ENCODE results near the gene BUD31. TPM values are rescaled to one million over a fixed set of nuclear protein-coding genes. Genes with fewer than 3 reads are reported as not detected.
"Not testable (repeated sequence)": the region's sequence is repeated elsewhere in the genome, so short reads cannot be mapped to it uniquely, and the experiment has no call there.

BUD31 gene
- total RNA-seq, 4 donors from 2014 or later: 50.3 to 71.4 (median 60.3) TPM

- TF ChIP-seq EP300 (IDR thresholded peaks at IDR 0.05) (no peak), POLR2A (IDR thresholded peaks at IDR 0.05) (no peak), POLR2AphosphoS5 (IDR thresholded peaks at IDR 0.05) (no peak), CTCF (IDR thresholded peaks at IDR 0.05) (no peak)
- Histone ChIP-seq H3K27ac (no peak overlapping the region), H3K27me3 (no peaks in the 10 kb centered on the region), H3K4me3 (no peak overlapping the region), H3K9me3 (no peaks in the 10 kb centered on the region), H3K4me1 (no peaks in the 10 kb centered on the region), H3K36me3 (peaks cover 83% of the 10 kb centered on the region)
- peak in 1 of 2 donors; percentile 77 for DNase-seq (ENCODE audit: low spot score in 2 of 2)
- 86% methylated on average over 6 of the region's 24 CpGs for WGBS
These were observed 16.4 kb downstream of the BUD31 start for GRCh38 chr7:99424932-99425730.

- H3K27ac ChIP-seq: no peak overlapping the region
- 81% methylated on average over 9 of the region's 10 CpGs for WGBS
These were observed 20.3 kb downstream of the BUD31 start for GRCh38 chr7:99428972-99429566.

DNA sequence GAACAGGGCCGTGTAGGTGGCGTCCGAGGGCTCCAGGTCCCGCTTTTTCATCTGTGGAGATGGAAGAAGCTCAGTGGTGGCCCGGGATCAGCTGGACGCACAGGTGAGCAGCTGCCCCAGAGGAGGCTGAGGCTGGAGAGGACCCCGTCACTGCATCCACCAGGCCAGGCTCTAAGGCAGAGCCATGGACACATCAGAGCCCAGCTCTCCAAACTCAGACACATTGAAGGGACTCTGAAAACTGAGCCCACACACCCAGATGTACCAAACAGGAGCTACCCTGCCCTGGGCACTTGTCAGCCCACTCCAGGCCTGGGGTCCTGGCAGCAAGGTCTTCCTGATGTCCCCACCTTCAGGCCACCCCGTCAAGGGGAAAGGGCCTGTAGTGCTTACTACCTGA, 21.0 kb downstream of the BUD31 start:
- TF ChIP-seq POLR2AphosphoS5 (IDR thresholded peaks at IDR 0.05) (no peak), CTCF (IDR thresholded peaks at IDR 0.05) (no peak)
- no peak for DNase-seq (ENCODE audit: low spot score in 2 of 2)
- no peaks in the 10 kb centered on the region for H3K9me3 ChIP-seq
- H3K4me3 ChIP-seq: no peak overlapping the region
- peaks cover 88% of the 10 kb centered on the region for H3K36me3 ChIP-seq
- no peaks in the 10 kb centered on the region for H3K4me1 ChIP-seq
- H3K27me3 ChIP-seq: no peaks in the 10 kb centered on the region
- no peak overlapping the region for H3K27ac ChIP-seq
- 98% methylated on average over 7 of the region's 8 CpGs for WGBS

More at GRCh38 chr7:99428972-99429566, 20.3 kb downstream of the BUD31 start:
- TF ChIP-seq POLR2AphosphoS5 (IDR thresholded peaks at IDR 0.05): no peak
- TF ChIP-seq CTCF (IDR thresholded peaks at IDR 0.05): no peak
- TF ChIP-seq EP300 (IDR thresholded peaks at IDR 0.05): no peak
- TF ChIP-seq POLR2A (IDR thresholded peaks at IDR 0.05): no peak
- Histone ChIP-seq H3K9me3 (no peaks in the 10 kb centered on the region), H3K4me3 (no peak overlapping the region), H3K36me3 (peaks cover 88% of the 10 kb centered on the region), H3K4me1 (no peaks in the 10 kb centered on the region), H3K27me3 (no peaks in the 10 kb centered on the region)
- no peak for DNase-seq (ENCODE audit: low spot score in 2 of 2)

GRCh38 chr7:99431756-99432540, 23.2 kb downstream of the BUD31 start:
- peaks cover 75% of the 10 kb centered on the region for H3K36me3 ChIP-seq
- H3K4me1 ChIP-seq; H3K9me3 ChIP-seq; DNase-seq (ENCODE audit: low spot score in 2 of 2); H3K27me3 ChIP-seq; H3K27ac ChIP-seq; H3K4me3 ChIP-seq: not testable (repeated sequence)
- WGBS: 84% methylated on average over 11 of the region's 13 CpGs

DNA sequence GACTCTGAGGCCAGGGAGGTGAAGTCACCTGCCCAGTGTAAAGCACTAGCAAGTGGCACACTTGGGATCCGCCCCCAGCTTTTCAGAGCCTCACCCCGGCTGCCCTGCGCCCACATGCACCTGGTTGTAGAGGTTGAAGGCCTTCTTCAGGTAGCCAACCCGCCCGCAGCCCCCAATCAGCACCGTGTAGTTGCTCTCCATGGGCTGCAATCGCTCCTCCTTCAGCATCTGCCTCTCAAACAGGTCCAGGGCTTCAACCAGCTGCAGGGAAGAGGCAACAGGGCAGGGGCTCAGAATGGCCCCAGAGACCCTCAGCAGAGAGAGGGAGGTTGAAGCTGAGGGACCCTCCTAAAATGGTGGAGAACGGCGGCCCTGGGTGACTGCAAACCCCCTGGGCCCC, 24.4 kb downstream of the BUD31 start:
- 87% methylated on average over 9 of the region's 9 CpGs for WGBS

More for the DNA sequence above, 24.4 kb downstream of the BUD31 start:
- no peak for DNase-seq (ENCODE audit: low spot score in 2 of 2)
- Histone ChIP-seq H3K9me3 (no peaks in the 10 kb centered on the region), H3K36me3 (peaks cover 68% of the 10 kb centered on the region), H3K27me3 (no peaks in the 10 kb centered on the region), H3K4me1 (peaks cover 8% of the 10 kb centered on the region), H3K27ac (no peak overlapping the region), H3K4me3 (no peak overlapping the region)
- TF ChIP-seq EP300 (IDR thresholded peaks at IDR 0.05) (no peak), POLR2A (IDR thresholded peaks at IDR 0.05) (no peak), POLR2AphosphoS5 (IDR thresholded peaks at IDR 0.05) (no peak), CTCF (IDR thresholded peaks at IDR 0.05) (no peak)
